Measurements from ENCODE around the gene AK5. TPM values are rescaled to one million over a fixed set of nuclear protein-coding genes. Genes with fewer than 3 reads are reported as not detected.

Gene AK5
- total RNA-seq, 4 donors from 2014 or later: 0.13 to 0.84 (median 0.47) TPM; not detected in 1

GRCh38 chr1:77245830-77246229, 36.0 kb upstream of the AK5 start:
- no peak for DNase-seq (ENCODE audit: low spot score)
- ATAC-seq (ENCODE audit: low FRiP score): no peak
- TF ChIP-seq, protein P1, sequence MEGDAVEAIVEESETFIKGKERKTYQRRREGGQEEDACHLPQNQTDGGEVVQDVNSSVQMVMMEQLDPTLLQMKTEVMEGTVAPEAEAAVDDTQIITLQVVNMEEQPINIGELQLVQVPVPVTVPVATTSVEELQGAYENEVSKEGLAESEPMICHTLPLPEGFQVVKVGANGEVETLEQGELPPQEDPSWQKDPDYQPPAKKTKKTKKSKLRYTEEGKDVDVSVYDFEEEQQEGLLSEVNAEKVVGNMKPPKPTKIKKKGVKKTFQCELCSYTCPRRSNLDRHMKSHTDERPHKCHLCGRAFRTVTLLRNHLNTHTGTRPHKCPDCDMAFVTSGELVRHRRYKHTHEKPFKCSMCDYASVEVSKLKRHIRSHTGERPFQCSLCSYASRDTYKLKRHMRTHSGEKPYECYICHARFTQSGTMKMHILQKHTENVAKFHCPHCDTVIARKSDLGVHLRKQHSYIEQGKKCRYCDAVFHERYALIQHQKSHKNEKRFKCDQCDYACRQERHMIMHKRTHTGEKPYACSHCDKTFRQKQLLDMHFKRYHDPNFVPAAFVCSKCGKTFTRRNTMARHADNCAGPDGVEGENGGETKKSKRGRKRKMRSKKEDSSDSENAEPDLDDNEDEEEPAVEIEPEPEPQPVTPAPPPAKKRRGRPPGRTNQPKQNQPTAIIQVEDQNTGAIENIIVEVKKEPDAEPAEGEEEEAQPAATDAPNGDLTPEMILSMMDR (IDR thresholded peaks at IDR 0.05): no peak

DNA sequence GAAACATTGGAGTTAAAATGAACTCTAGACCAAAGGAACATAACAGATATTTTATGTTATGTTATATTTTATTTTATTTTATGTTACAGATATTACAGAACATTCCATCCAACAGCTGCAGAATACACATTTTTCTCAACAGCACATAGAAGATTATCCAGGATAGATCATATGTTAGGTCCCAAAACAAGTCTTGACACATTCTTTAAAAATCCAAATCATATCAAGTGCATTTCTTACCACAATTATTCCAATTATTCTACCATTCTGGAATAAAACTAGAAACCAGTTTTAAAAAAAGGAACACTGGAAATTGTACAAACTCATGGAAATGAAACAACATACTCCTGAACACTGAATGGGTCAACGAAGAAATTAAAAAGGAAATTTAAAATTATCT, 31.7 kb upstream of the AK5 start:
- ATAC-seq (ENCODE audit: low FRiP score) (no peak), DNase-seq (ENCODE audit: low spot score) (no peak)
- TF ChIP-seq, protein P1 (IDR thresholded peaks at IDR 0.05): no peak

DNA sequence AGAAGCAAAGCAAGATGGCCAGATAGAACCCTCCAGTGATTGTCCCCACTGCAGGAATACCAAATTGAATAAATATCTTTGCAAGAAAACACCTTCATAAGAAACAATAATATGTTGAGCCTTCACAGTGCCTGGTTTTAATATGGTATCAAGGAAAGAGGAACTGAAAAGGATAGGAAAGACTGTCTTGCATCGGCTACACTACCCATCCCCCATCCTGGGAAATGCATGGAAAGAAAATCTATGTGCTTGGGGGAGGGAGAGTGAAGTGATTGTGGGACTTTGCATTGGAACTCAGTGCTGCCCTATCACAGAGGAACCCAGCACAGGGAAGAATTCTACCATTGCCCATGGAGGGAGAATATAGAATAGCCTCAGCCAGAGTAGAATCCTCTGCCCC, 28.6 kb upstream of the AK5 start:
- TF ChIP-seq, protein P1 (IDR thresholded peaks at IDR 0.05): no peak
- DNase-seq (ENCODE audit: low spot score) (no peak), ATAC-seq (ENCODE audit: low FRiP score) (no peak)

GRCh38 chr1:77263708-77264107, 18.1 kb upstream of the AK5 start:
- no peak for ATAC-seq (ENCODE audit: low FRiP score)
- TF ChIP-seq, protein P1 (IDR thresholded peaks at IDR 0.05): no peak
- DNase-seq (ENCODE audit: low spot score): no peak

DNA sequence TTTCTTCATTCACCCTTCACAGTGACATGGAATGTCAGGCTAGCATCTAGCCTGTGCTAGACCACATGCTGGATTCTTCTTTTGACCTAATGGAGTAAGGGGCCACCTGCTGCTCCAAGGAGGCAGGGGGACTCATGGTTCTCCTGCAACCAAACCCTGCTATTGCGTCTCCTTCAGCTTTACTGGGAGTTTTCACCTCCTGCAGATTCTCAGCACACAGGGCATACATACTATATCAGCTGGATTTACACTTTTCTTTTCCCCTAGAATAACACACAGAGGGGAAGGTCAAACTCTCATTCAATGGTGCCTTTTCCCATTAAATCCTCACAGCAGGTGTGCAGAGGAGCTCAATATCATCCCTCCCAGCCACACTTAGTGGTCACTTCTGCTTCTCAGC, 16.6 kb upstream of the AK5 start:
- no peak for DNase-seq (ENCODE audit: low spot score)
- TF ChIP-seq, protein P1 (IDR thresholded peaks at IDR 0.05): no peak

GRCh38 chr1:77267035-77267434, 14.8 kb upstream of the AK5 start:
- TF ChIP-seq, protein P1 (IDR thresholded peaks at IDR 0.05): no peak
- no peak for ATAC-seq (ENCODE audit: low FRiP score)
- no peak for DNase-seq (ENCODE audit: low spot score)

More for the DNA sequence above, 16.6 kb upstream of the AK5 start:
- ATAC-seq (ENCODE audit: low FRiP score): no peak

- ATAC-seq (ENCODE audit: low FRiP score) (no peak), DNase-seq (ENCODE audit: low spot score) (no peak)
- TF ChIP-seq, protein P1 (IDR thresholded peaks at IDR 0.05): no peak
Measured at GRCh38 chr1:77271852-77272580, 9.8 kb upstream of the AK5 start.
